ENCODE results near the gene IPO9.
"Not testable (repeated sequence)": the region's sequence is repeated elsewhere in the genome, so short reads cannot be mapped to it uniquely, and the experiment has no call there.

The IPO9 gene

GRCh38 chr1:201845331-201846083 is 16.6 kb downstream of the IPO9 start:
- H3K27ac ChIP-seq = peak overlapping the region; percentile 31
- no peak for DNase-seq (ENCODE audit: low read depth, low spot score)

DNA sequence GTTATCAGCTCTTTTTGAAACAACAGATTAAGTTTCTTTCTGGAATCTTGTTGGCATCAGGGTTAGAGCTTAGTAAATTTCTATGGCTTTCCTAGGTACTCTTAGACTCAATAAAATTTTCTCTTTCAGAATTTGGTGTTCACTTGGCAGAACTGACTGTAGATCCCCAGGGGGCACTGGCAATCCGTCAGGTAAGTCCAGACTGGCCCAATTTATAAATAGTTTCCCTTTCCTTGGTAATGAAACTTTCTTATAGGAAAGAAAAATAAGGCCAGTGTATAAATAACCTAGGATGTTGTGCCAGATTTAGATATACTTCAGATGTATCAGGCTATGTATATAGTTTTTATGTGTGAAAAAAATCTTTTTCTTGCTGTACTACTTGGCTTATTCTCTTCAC is 18.2 kb downstream of the IPO9 start:
- H3K27ac ChIP-seq = no peak overlapping the region
- DNase-seq (ENCODE audit: low read depth, low spot score) = no peak

DNA sequence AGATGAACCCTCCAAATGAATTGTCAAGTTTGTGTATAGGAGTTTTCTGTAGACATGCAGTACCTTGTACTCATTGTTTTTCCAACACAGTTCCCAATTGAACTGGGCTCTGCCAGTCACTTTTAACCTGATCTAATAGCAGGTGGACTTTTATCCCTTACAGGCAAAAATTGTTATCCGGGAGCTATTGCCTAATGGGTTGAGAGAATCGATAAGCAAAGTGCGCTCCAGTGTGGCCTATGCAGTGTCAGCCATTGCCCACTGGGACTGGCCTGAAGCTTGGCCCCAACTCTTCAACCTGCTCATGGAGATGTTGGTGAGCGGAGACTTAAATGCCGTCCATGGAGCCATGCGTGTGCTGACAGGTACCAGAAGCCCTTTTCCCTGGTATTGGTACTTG is 19.3 kb downstream of the IPO9 start:
- no peak overlapping the region for H3K27ac ChIP-seq
- no peak for DNase-seq (ENCODE audit: low read depth, low spot score)

GRCh38 chr1:201849372-201850052 is 20.6 kb downstream of the IPO9 start:
- DNase-seq (ENCODE audit: low read depth, low spot score) = no peak
- H3K27ac ChIP-seq = peak overlapping the region; percentile 67

DNA sequence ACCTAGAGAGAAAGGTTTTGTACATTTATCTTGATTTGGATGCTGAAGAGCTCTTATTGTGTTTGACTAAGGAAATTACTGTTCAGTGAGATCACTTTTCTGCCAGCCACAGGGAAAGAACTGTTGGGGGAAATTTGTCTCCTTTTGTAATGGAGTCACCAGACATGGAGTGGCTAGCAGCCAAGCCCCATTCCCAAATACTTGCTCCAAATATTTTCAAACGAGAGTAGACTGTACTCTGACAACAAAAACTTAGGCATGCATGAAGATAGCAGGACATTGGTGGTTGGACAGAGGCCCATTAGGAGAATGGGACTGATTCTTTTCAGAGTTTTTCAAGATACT is 21.1 kb downstream of the IPO9 start:
- H3K27ac ChIP-seq = peak overlapping the region; percentile 67
- no peak for DNase-seq (ENCODE audit: low read depth, low spot score)

DNA sequence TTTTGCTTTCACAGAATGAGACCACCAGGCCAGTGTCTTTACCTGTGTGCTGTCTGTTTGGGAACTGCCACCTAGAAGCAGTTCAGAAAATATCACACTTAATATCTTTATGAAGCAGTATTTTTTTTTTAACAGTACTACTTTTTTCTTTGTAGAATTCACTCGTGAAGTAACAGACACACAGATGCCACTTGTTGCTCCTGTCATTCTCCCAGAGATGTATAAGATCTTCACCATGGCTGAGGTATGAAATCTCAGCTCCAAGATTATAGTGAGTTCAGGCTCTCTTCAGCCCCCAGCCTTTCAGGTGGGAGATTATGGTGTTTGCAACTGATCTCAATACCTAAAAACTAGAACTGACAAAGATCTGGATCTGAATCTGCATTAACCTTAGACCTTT is 23.0 kb downstream of the IPO9 start:
- DNase-seq (ENCODE audit: low read depth, low spot score) = no peak
- no peak overlapping the region for H3K27ac ChIP-seq

GRCh38 chr1:201856722-201857121 is 27.8 kb downstream of the IPO9 start:
- DNase-seq (ENCODE audit: low read depth, low spot score); H3K27ac ChIP-seq: not testable (repeated sequence)

DNA sequence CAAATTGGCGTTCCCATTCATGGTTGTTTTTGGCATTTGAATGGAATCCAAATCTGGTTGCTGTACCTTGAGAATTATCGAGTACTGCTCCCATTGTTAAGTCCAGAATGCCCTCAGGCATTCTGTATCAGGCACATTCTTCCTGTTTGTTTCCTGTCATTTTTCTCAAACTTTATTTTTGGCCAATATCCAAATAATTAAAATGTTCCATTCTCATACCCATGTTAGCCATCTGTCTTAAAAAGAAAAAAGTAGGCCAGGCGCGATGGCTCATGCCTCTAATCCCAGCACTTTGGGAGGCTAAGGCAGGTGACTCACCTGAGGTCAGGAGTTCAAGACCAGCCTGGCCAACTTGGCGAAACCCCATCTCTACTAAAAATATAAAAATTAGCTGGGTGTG is 30.5 kb downstream of the IPO9 start:
- no peak overlapping the region for H3K27ac ChIP-seq
- no peak for DNase-seq (ENCODE audit: low read depth, low spot score)

GRCh38 chr1:201861448-201861847 is 32.5 kb downstream of the IPO9 start:
- no peak for DNase-seq (ENCODE audit: low read depth, low spot score)

DNA sequence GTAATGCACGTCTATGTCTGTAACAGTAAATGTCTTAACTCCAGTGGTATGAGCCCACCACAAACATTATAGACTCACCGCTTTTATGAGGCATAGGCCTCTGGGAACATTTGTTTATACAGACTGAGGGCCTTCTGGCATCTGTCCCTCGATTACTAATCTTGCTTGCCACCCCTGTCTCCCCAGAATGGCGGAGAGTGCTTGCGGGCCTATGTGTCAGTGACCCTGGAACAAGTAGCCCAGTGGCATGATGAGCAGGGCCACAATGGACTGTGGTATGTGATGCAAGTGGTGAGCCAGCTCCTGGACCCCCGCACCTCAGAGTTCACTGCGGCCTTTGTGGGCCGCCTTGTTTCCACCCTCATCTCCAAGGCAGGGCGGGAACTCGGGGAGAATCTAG is 41.4 kb downstream of the IPO9 start:
- no peak overlapping the region for H3K27ac ChIP-seq
- no peak for DNase-seq (ENCODE audit: low read depth, low spot score)

More at GRCh38 chr1:201861448-201861847, 32.5 kb downstream of the IPO9 start:
- H3K27ac ChIP-seq = no peak overlapping the region

- no peak for DNase-seq (ENCODE audit: low read depth, low spot score)
- H3K27ac ChIP-seq = no peak overlapping the region
These were observed 45.7 kb downstream of the IPO9 start for GRCh38 chr1:201874672-201875071.

DNA sequence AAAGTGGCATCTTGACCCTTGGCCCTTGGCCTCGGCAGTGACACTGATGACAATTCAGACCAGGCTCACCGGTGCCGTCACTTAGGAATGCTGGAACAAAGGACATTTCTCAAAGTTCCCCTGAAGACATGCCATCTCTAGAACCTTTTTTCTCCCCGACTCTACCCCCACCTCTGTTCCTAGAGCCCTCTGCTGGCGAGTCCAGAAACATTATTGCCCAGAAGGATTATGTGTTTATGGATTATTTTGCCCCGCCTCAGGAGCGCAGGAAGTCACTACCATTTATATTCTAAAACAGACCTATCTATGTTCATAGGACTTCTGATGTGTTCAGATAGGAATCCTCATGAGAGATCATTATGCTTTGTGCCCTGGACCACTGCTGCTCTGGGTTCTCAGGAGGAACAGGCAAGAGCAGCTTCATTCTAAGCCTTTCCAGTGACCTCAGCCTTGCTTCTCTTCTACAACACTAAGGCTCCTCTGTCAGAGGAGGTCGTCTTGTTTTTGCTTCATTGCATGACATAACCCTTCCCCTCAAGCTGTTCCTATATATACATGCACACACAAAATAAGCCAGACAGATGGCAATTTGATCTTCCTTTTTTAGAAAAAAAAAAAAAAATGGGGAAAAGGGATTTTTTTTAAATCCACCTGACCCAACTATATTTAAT is 47.3 kb downstream of the IPO9 start:
- H3K27ac ChIP-seq = no peak overlapping the region
- DNase-seq (ENCODE audit: low read depth, low spot score) = no peak

DNA sequence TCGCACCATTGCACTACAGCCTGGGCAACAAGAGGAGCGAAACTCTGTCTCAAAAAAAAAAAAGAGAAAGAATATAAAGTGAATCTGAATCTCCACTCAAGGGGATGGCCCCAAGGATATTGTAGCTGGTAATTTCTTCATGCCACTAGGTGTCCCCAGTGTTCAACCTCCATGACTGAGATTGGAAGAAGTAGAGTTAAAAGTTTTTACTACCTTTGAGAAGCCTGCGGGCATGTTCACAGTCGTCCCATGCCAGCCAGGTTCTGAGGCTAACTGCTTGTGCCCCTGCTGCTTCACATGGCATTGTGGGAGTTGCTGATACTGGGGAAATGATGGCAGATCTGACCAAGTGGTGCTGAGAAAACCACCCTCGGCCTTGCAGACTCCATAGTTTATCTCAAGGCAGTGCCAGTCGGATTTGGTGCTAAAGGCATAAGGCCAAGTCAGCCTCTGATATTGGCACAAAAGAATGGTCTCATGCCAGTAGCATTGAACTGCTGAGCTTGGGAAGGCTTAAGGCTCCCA is 49.0 kb downstream of the IPO9 start:
- H3K27ac ChIP-seq = no peak overlapping the region
- DNase-seq (ENCODE audit: low read depth, low spot score) = no peak

DNA sequence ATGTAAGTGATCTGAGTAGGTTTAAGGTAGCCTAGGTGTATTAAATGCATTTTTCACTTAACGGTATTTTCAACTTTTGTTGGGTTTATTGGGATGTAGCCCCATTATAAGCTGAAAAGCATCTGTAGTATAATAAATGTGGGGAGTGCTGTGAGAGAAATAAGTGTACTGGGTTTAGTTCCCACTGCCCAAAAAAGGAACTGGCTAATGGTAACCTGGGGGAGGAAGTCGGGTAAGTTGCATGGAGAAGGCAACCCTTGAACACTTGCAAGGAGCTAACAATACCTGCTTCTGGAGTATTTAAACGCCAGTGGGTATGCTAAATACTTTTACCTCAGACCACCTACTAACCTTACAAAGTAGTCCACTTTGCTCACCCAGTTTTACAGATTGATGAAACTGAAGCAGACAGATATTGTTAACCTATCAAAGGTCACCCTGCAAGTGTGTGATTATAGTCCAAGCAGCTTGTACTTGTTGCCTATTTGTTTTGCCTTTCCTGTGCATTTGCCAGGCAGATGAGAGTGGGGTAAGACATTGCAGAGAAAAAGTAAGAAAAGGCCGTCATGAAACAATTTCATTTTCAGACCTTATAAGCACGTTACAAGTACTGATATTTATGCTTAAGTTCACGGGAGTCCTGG is 52.1 kb downstream of the IPO9 start:
- DNase-seq (ENCODE audit: low read depth, low spot score) = no peak
- H3K27ac ChIP-seq = no peak overlapping the region

GRCh38 chr1:201881617-201882016 is 52.7 kb downstream of the IPO9 start:
- H3K27ac ChIP-seq = no peak overlapping the region
- no peak for DNase-seq (ENCODE audit: low read depth, low spot score)

DNA sequence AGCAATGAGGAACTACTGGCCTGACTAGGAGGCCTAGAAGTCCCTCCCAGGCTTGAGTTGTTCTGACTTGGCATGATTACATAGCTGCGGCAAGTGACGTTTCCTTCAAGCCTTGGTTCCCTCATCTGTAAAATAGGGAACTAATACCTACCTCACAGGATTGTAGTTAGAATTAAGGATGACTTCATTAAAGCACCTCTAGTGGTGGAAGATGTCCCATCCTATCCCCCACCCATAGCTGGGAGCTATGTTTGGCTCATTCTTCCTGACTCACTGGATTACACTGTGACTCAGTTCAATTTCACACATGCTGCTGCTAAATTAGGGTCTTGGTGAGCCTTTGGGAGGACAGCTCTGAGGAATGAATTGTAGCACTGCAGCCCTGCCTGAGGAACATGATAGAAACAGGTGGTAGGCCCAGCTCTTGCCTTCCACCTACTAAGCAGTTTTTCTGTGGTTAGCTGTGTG is 53.7 kb downstream of the IPO9 start:
- no peak for DNase-seq (ENCODE audit: low read depth, low spot score)
- H3K27ac ChIP-seq = peak overlapping the region; percentile 70

DNA sequence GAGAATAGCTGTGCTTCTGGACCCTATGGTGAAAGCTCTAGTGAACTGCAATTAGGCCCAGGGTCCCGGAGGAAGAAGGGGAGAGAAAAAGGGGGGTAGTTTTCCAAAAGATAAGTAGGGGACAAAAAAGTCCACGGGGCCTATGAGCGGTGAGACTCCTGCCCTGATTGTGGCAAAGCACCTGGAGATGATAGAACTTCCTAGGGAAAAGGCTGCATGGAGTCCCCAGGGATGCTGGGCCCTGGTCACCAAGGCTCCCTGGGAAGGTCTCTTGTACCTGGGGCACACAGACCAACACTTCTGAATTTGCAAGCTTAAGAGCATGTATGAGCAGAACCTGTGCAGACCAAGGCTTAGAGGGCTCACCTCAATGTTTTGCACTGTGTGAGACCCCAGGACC is 54.3 kb downstream of the IPO9 start:
- peak overlapping the region; percentile 70 for H3K27ac ChIP-seq
- no peak for DNase-seq (ENCODE audit: low read depth, low spot score)

- DNase-seq (ENCODE audit: low read depth, low spot score) = no peak
- H3K27ac ChIP-seq = peak overlapping the region; percentile 70
These were observed 54.8 kb downstream of the IPO9 start for GRCh38 chr1:201883786-201884185.

- H3K27ac ChIP-seq = no peak overlapping the region
These were observed 55.5 kb downstream of the IPO9 start for GRCh38 chr1:201884425-201884824.

GRCh38 chr1:201885531-201886075 is 56.6 kb downstream of the IPO9 start:
- DNase-seq (ENCODE audit: low read depth, low spot score) = no peak

More at GRCh38 chr1:201884425-201884824, 55.5 kb downstream of the IPO9 start:
- no peak for DNase-seq (ENCODE audit: low read depth, low spot score)

More at GRCh38 chr1:201885531-201886075, 56.6 kb downstream of the IPO9 start:
- H3K27ac ChIP-seq = no peak overlapping the region
